Heart left ventricle (tissue), 13 donors: ENCODE results near the gene PJA1.

Source experiments
- CTCF ChIP-seq, 12 donors: fragments of 200-600 bp; sonication (generic) in 4 of 12; IDR thresholded peaks; one replicate each; pipeline versions ENCODE4 v1.5.0 to v1.8.0; 2018 to 2022; ENCODE audit warnings: antibody characterized with exemption in 12 of 12, mild to moderate bottlenecking in 5 of 12
- POLR2A ChIP-seq, 2 donors: fragments of 450-650 bp; IDR thresholded peaks; one replicate each; pipeline ENCODE4 v1.6.1; 2017; ENCODE audit warnings: antibody characterized with exemption in 2 of 2, mild to moderate bottlenecking in 2 of 2, moderate library complexity in 2 of 2
- donor health status: ischemic (EF 13 %, LVEDD 7.1; RV severe dilation, severe dysfunction).
- donor health status: DM: no; HTN: yes; CAD: no.
- donor health status: DM: no; HTN: no; CAD: no.
- donor health status: ischemic (EF 25% LVEDD 6.9; RV normal size, moderate dysfunction).
- donor health status: ischemic (EF 25% LVEDD 5.7; RV mildly dilated, moderate dysfunction).
- donor health status: ischemic (EF 35%, LVEDD 5.7; RV mildly dilated, moderate dysfunction).
- donor health status: nonischemic (EF 11% LVEDD 7.7; RV severe dilation, severe dysfunction).
- donor health status: DM: yes; HTN: yes; CAD: no.
- donor health status: PGD.
- donor health status: ischemic (EF 29% LVEDD 5.4; RV normal size, mild dysfunction).
- donor health status: nonischemic (EF 23%, LVEDD 6.1; RV moderate dilation, normal function).

DNA sequence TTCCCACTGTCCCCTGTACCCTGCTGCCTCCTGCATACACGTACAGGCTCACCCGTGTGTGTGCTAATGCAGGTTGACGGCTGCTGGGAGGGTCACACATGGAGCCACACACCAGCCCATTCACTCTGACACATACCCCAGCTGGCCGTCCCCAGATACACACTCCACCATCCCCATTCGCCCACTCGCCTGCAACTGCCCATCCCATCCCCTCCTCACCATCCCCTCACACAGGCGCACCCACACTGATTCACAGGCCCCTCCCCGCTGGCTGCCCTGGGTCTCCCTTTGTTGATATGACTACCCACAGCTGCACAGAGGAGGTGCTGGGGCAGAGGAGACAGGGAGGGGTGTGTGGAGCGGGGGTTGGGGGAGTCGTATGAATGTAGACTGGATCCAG lies 25.7 kb downstream of the PJA1 start:
- TF ChIP-seq CTCF (IDR thresholded peaks at IDR 0.05): no peak
- no peak for TF ChIP-seq POLR2A (IDR thresholded peaks at IDR 0.05)
